Tongue (tissue), 1 donor: ENCODE results near the gene ITK. TPM values are rescaled to one million over a fixed set of nuclear protein-coding genes. Genes with fewer than 3 reads are reported as not detected.

Experiments used
- total RNA-seq: library from RNA; depleted of rRNA; stranded (reverse); fragments of >200 nt; gene quantifications from one replicate; pipeline ENCODE4 v1.2.3, GENCODE V29; 2014

The ITK gene
- total RNA-seq, 1 donor from 2014 or later = 4.4 TPM

Other genes starting within 250 kb of the ITK start
- gene TIMD4, start 217.6 kb upstream of the ITK start, total RNA-seq = not detected
- gene HAVCR1, start 121.7 kb upstream of the ITK start, total RNA-seq = not detected
- 2.8 TPM for gene HAVCR2, start 71.8 kb upstream of the ITK start, total RNA-seq
- gene MED7, start 38.0 kb upstream of the ITK start, total RNA-seq = 17.2 TPM
- not detected for gene GARIN3, start 14.6 kb upstream of the ITK start, total RNA-seq
- 5.4 TPM for gene CYFIP2, start 85.3 kb downstream of the ITK start, total RNA-seq